Ishikawa (cell line): Measurements from ENCODE around the gene CERS6.

Experiments
- CEBPB ChIP-seq: IDR thresholded peaks from 2 replicates; pipeline ENCODE4 v1.6.1; 2012
- CREB1 ChIP-seq: IDR thresholded peaks from 2 replicates; pipeline ENCODE4 v1.6.1; 2012; ENCODE audit warnings: low read depth
- EGR1 ChIP-seq: IDR thresholded peaks from 2 replicates; pipeline ENCODE4 v1.6.1; 2012
- EP300 ChIP-seq: IDR thresholded peaks from 2 replicates; pipeline ENCODE4 v1.6.1; 2012; ENCODE audit warnings: borderline replicate concordance
- FOXM1 ChIP-seq: IDR thresholded peaks from 2 replicates; pipeline ENCODE4 v1.6.1; 2012; ENCODE audit warnings: low read depth, borderline replicate concordance
- NFIC ChIP-seq: IDR thresholded peaks from 2 replicates; pipeline ENCODE4 v1.6.1; 2012
- RAD21 ChIP-seq: IDR thresholded peaks from 2 replicates; pipeline ENCODE4 v1.6.1; 2012; ENCODE audit warnings: low read depth
- REST ChIP-seq: IDR thresholded peaks from 2 replicates; pipeline ENCODE4 v1.6.1; 2012; ENCODE audit warnings: low read depth, mild to moderate bottlenecking
- TAF1 ChIP-seq: IDR thresholded peaks from 2 replicates; pipeline ENCODE4 v1.6.1; 2012; ENCODE audit warnings: low read depth, mild to moderate bottlenecking
- TCF12 ChIP-seq: IDR thresholded peaks from 2 replicates; pipeline ENCODE4 v1.6.1; 2012; ENCODE audit warnings: low read depth
- TEAD4 ChIP-seq: IDR thresholded peaks from 2 replicates; pipeline ENCODE4 v1.6.1; 2012
- YY1 ChIP-seq: IDR thresholded peaks from 2 replicates; pipeline ENCODE4 v1.6.1; 2012; ENCODE audit warnings: low read depth
- ZBTB7A ChIP-seq: IDR thresholded peaks from 2 replicates; pipeline ENCODE4 v1.6.1; 2012; ENCODE audit warnings: low read depth
- TF ChIP-seq, protein P1 (sequence below): IDR thresholded peaks from 2 replicates; pipeline ENCODE4 v1.6.1; 2012
- TF ChIP-seq, protein P2 (sequence below): IDR thresholded peaks from 2 replicates; pipeline ENCODE4 v1.6.1; 2012

CERS6 gene

GRCh38 chr2:168821992-168822391, 365.9 kb downstream of the CERS6 start:
- TF ChIP-seq NFIC = no peak
- TF ChIP-seq, protein P1, sequence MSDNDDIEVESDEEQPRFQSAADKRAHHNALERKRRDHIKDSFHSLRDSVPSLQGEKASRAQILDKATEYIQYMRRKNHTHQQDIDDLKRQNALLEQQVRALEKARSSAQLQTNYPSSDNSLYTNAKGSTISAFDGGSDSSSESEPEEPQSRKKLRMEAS = no peak
- no peak for TF ChIP-seq CREB1
- no peak for TF ChIP-seq EGR1
- no peak for TF ChIP-seq EP300
- no peak for TF ChIP-seq YY1
- no peak for TF ChIP-seq TEAD4
- no peak for TF ChIP-seq CEBPB
- no peak for TF ChIP-seq FOXM1
- no peak for TF ChIP-seq RAD21
- TF ChIP-seq TCF12 = no peak
- TF ChIP-seq TAF1 = no peak
- TF ChIP-seq, protein P2, sequence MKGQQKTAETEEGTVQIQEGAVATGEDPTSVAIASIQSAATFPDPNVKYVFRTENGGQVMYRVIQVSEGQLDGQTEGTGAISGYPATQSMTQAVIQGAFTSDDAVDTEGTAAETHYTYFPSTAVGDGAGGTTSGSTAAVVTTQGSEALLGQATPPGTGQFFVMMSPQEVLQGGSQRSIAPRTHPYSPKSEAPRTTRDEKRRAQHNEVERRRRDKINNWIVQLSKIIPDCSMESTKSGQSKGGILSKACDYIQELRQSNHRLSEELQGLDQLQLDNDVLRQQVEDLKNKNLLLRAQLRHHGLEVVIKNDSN = no peak
- no peak for TF ChIP-seq ZBTB7A
- no peak for TF ChIP-seq REST
